GM19043 (cell line): ENCODE results near the gene FAM156A.
"Not testable (repeated sequence)": the region's sequence is repeated elsewhere in the genome, so short reads cannot be mapped to it uniquely, and the experiment has no call there.

Source experiments
- ATAC-seq: cut with Tn5 transposase; IDR thresholded peaks from one replicate; pipeline ENCODE4 v1.9.1; 2021; ENCODE audit warnings: low read depth; ENCODE audit not compliant: unreplicated experiment

Gene FAM156A

GRCh38 chrX:52958113-52958959 lies at the start of gene FAM156A:
Gene FAM156A (minus strand): TSS chrX:52958518. CDS start chrX:52948588, 9,930 bp downstream.
- peak; percentile 80 for ATAC-seq

GRCh38 chrX:53005327-53005726 lies 47.0 kb upstream of the FAM156A start:
- ATAC-seq = no peak

- no peak for ATAC-seq
These were observed 46.5 kb upstream of the FAM156A start for GRCh38 chrX:53004811-53005210.

GRCh38 chrX:53004038-53004437 lies 45.7 kb upstream of the FAM156A start:
- no peak for ATAC-seq

- ATAC-seq = no peak
These were observed 44.8 kb upstream of the FAM156A start for GRCh38 chrX:53003111-53003510.

- no peak for ATAC-seq
These were observed 43.6 kb upstream of the FAM156A start for GRCh38 chrX:53001958-53002357.

- no peak for ATAC-seq
These were observed 42.3 kb upstream of the FAM156A start for GRCh38 chrX:53000447-53001135.

GRCh38 chrX:52995987-52996331 lies 37.6 kb upstream of the FAM156A start:
- no peak for ATAC-seq

GRCh38 chrX:52995135-52995986 lies 37.0 kb upstream of the FAM156A start:
- peak; percentile 96 for ATAC-seq

GRCh38 chrX:52990848-52991247 lies 32.5 kb upstream of the FAM156A start:
- no peak for ATAC-seq

- ATAC-seq = peak; percentile 87
These were observed 31.8 kb upstream of the FAM156A start for GRCh38 chrX:52990011-52990631.

- ATAC-seq = no peak
These were observed 30.9 kb upstream of the FAM156A start for GRCh38 chrX:52988985-52989917.

GRCh38 chrX:52983321-52984000 lies 25.1 kb upstream of the FAM156A start:
- no peak for ATAC-seq

GRCh38 chrX:52979993-52980392 lies 21.7 kb upstream of the FAM156A start:
- no peak for ATAC-seq

GRCh38 chrX:52979568-52979967 lies 21.2 kb upstream of the FAM156A start:
- ATAC-seq = no peak

GRCh38 chrX:52977953-52978352 lies 19.6 kb upstream of the FAM156A start:
- ATAC-seq = no peak

GRCh38 chrX:52975576-52975975 lies 17.3 kb upstream of the FAM156A start:
- not testable (repeated sequence) for ATAC-seq

GRCh38 chrX:52974336-52974992 lies 16.1 kb upstream of the FAM156A start:
- ATAC-seq = not testable (repeated sequence)
